ENCODE results near the gene CSMD2. TPM values are rescaled to one million over a fixed set of nuclear protein-coding genes. Genes with fewer than 3 reads are reported as not detected.

The CSMD2 gene
- total and polyA plus RNA-seq, 2 of the 8 experiments (the other 6 are each of a cell fraction or from before 2014, with no cell fraction given), result 7.0 to 14.7 TPM

DNA sequence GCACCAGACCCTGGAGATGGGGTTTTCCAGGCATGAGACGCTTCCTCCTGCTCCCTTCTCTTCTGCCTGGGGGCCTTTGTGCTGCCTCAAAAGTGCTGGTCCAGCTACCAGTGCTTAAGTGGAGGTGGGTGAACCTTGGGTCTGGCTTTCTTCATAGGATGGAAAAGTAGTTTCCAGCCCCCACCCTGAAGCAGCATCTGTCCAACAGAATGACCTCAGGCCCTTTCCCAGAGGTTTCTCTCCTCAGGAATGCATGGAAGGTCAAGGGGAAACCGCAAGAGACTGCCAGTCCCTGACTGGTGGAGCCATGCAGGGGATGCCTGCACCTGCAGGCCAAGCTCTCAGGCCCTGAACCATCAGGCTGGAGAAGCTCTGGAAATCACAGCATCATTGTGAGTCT, 237.3 kb downstream of the CSMD2 start:
- CTCF ChIA-PET (ENCODE audit: partially characterized antibody), result interaction anchor here (0.7 to 1.1 kb wide), 3 partner anchors 17 to 307 kb away, joined by 3 read pairs; no protein-coding TSS in a partner anchor
- no peak for TF ChIP-seq YY1 (IDR thresholded peaks at IDR 0.05; ENCODE audit: low read depth, low read length)
- no peak for TF ChIP-seq SP1 (IDR thresholded peaks at IDR 0.05; ENCODE audit: low read depth, low read length)
- no peak for TF ChIP-seq GTF2F1 (IDR thresholded peaks at IDR 0.05; ENCODE audit: borderline replicate concordance, low read depth, low read length)
- no peak for TF ChIP-seq NRF1 (IDR thresholded peaks at IDR 0.05; ENCODE audit: low read depth, low read length)
- no peak for TF ChIP-seq CHD1 (IDR thresholded peaks at IDR 0.05; ENCODE audit: low read depth, low read length)

More for the DNA sequence above, 237.3 kb downstream of the CSMD2 start:
- H3K9ac ChIP-seq (replicated peaks in 1 of 4; ENCODE audit: extremely low read depth in 1 of 4, low read depth in 3 of 4, low read length in 3 of 4), result no peak overlapping the region
- DNase-seq (ENCODE audit: low read depth in 1 of 2, low spot score in 2 of 2) (no peak), FAIRE-seq (no peak)
- no peak overlapping the region for H3K4me2 ChIP-seq (ENCODE audit: insufficient read depth in 1 of 2, low read depth in 2 of 2, low read length in 2 of 2)
- no peak overlapping the region for H2AFZ ChIP-seq (ENCODE audit: low read length)
- no peak overlapping the region for H2BK20ac ChIP-seq (ENCODE audit: low read length)
- no peaks in the 10 kb centered on the region for H4K20me1 ChIP-seq (replicated peaks in 1 of 2; ENCODE audit: control insufficient read depth in 1 of 2, insufficient read depth in 2 of 2, low read length in 2 of 2)
- H2BK120ac ChIP-seq (replicated peaks; ENCODE audit: low read depth, low read length), result no peak overlapping the region
- no peak overlapping the region for H4K5ac ChIP-seq (ENCODE audit: insufficient read length, low read depth, low read length)
- no peak overlapping the region for H3K14ac ChIP-seq (ENCODE audit: insufficient read length)
- no peak overlapping the region for H2BK5ac ChIP-seq (ENCODE audit: low read depth, low read length)
- POLR2A ChIA-PET (ENCODE audit: partially characterized antibody), result no interaction called here
- H3K4ac ChIP-seq (replicated peaks; ENCODE audit: insufficient read length, low read depth, low read length), result no peak overlapping the region
- H3K79me2 ChIP-seq (ENCODE audit: control insufficient read depth in 1 of 2, insufficient read depth in 2 of 2, low read length in 2 of 2), result no peaks in the 10 kb centered on the region
- H3K4me3 ChIP-seq (ENCODE audit: extremely low read depth in 1 of 4, insufficient read depth in 2 of 4, low read depth in 3 of 4, low read length in 4 of 4), result no peak overlapping the region
- no peaks in the 10 kb centered on the region for H3K79me1 ChIP-seq (ENCODE audit: low read depth, low read length)
- H4K91ac ChIP-seq (replicated peaks; ENCODE audit: insufficient read length, low read length), result no peak overlapping the region
- H3K23ac ChIP-seq (ENCODE audit: insufficient read length), result no peak overlapping the region
- no peak overlapping the region for H3K18ac ChIP-seq (ENCODE audit: extremely low read depth, low read length)
- no peak overlapping the region for H3K56ac ChIP-seq (replicated peaks; ENCODE audit: insufficient read length, low read depth, low read length)
- H4K8ac ChIP-seq (ENCODE audit: extremely low read depth, insufficient read depth, low read length), result no peak overlapping the region
- no peak overlapping the region for H2AK5ac ChIP-seq (ENCODE audit: low read depth, low read length)
- 0 out of 8 replicates have a peak, but pooled peaks cover 0 to 2% (median 0%) of the 10 kb centered on the region in 4 experiments for H3K36me3 ChIP-seq (ENCODE audit: control insufficient read depth in 2 of 4, insufficient read depth in 4 of 4, low read length in 3 of 4)
- no peaks in the 10 kb centered on the region for H3K9me3 ChIP-seq (ENCODE audit: insufficient read depth in 2 of 2, low read depth in 1 of 2, low read length in 1 of 2)
- no peaks in the 10 kb centered on the region for H3K4me1 ChIP-seq (replicated peaks in 1 of 4; ENCODE audit: control insufficient read depth in 3 of 4, insufficient read depth in 4 of 4, low read length in 3 of 4)
- 85% methylated on average over 2 of the region's 2 CpGs; no CpG with 5 or more reads in 1 of the 2 experiments for WGBS, 2 experiments (ENCODE audit: extremely low coverage in 1 of 2, insufficient coverage in 1 of 2, insufficient read length in 1 of 2, insufficient replicate concordance in 2 of 2, low coverage in 1 of 2, low lambda C conversion rate in 2 of 2, missing lambda C conversion rate in 1 of 2)
- H2BK12ac ChIP-seq (ENCODE audit: low read depth, low read length), result no peak overlapping the region
- no peak overlapping the region for H2BK15ac ChIP-seq (ENCODE audit: low read length)
- no peak overlapping the region for H3K27ac ChIP-seq (ENCODE audit: low read depth, low read length)
- H3K23me2 ChIP-seq (ENCODE audit: low read depth, low read length), result no peaks in the 10 kb centered on the region
- no peaks in the 10 kb centered on the region for H3K27me3 ChIP-seq (replicated peaks in 1 of 4; ENCODE audit: control insufficient read depth in 3 of 4, extremely low read depth in 1 of 4, insufficient read depth in 3 of 4, low read length in 3 of 4)
